Measurements from ENCODE around the gene TRA2A.
"Not testable (repeated sequence)": the region's sequence is repeated elsewhere in the genome, so short reads cannot be mapped to it uniquely, and the experiment has no call there.

The TRA2A gene

DNA sequence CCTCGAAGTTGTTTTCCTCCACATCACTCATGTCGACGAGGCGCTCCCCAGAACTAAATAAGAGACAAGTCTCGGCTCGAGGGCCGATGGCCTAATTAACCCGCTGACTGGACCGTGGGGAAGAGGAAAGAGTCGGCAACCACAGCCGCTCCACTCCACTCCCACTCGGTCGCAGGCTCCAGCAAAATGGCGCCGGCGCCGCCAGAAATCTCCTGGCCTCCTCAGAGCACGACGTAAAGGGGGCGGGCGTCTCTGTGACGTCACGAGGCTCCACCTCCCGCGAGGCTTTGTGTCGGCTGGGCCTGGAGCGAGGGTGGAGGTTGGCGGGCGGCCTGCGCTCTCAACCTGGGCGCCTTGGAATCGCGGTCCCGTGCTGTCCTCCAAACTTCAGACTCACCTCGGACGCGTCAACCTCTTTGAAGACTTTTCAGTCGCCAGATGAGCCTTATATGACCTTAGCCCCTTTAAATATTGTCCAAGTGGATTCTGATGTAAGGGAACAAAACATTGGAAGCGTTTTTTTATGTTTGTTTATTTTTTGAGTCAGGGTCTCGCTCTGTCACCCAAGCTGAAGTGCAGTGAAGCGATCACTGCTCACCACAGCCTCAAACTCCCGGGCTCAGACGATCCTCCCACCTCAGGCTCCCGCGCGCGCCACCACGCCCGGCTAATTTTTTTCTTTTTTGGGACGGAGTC is at the start of gene TRA2A:
TSS of gene TRA2A (minus strand) at position 188 of the 696 bp plus-strand sequence. CDS start at position 31, 157 bp downstream.
- DNase-seq (ENCODE audit: low spot score) = peak; percentile 97

DNA sequence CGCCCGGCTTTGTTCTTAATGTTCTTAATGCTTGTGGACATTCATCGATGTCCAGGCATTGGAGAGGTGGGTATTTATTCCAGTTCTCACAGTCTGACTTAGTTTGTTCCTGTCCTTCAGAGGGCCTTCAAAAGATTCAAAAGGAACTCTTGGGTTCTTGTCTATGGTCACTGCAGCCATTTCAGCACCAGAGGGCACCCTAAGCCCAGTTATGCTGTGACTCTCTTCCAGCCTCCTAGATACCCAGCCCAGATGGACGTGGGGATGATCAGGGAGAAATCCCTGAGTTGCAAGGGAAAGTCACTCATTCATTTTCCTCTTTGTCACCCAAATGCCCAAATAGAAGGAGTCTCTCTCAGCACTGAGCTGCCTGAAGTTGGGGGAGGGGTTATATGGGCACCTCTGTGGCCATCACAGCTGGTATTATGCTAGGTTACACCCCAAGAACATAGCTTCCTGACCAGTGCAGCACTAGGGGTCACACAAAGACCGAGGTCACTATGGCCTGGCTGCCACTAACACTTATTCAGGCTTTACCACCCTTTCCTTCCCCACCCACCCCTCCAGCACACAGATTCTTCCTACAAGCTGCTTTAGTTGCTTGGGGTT is 38.9 kb upstream of the TRA2A start:
- DNase-seq (ENCODE audit: low spot score) = peak; percentile 83

DNA sequence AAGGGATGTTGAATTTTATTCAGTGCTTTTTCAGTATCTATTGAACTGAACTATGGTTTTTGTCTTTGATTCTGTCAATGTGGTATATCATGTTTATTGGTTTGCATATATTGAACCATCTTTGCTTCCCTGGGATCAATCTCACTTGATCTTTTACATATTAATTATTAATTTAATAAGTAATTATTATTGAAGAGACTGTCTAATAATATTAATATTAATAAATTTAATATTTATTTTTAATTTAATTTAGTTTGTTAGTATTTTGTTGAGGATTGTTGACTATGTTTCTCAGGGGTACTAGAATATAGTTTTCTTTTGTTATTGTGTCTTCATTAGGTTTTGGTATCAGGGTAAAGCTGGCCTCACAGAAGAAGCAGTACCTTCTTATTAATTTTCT is 26.5 kb upstream of the TRA2A start:
- DNase-seq (ENCODE audit: low spot score) = no peak

DNA sequence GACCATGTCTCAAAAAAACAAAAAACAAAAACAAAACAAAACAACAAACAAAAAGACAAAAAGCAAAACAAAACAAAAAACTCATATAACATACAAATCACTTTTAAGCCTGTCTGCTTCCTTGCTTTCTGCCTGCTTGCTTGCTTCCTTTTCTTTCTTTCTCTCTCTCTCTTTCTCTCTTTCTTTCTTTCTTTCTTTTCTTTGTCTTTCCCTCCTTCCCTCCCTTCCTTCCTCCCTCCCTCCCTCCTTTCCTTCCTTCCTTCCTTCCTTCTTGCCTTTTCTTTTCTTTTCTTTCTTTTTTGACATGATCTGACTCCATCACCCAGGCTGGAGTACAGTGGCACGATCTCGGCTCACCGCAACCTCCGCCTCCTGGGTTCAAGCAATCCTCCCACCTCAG is 15.9 kb upstream of the TRA2A start:
- DNase-seq (ENCODE audit: low spot score) = no peak

DNA sequence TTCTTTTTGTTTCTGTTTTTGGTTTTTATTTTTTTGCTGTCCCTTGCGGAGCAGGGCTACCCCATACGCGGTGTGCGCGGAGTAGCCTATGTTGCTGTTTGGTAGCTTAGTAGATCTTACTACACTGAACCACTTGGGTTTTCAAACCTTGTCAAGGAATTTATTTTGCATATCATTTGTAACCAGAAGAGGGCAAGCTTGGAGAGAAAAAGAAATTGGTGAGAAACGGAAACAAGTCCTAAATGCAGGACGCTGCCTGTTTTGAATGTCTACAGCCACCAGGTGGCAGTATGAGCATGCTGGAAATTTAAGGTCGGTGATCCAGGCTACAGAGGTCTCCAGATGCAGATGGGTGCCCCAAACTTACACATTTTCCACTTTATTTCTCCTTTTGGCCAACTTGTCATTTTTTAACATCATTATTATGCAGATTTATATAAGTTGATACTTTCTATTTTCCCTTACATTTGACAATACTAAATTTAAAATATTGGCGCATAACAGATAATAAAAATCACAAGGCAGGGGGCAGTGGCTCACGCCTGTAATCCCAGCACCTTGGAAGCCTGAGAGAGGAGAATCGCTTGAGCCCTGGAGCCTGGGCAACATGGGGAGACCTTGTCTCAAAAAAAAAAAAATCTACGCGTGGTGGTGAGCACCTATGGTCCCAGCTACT is 15.3 kb upstream of the TRA2A start:
- peak; percentile 92 for DNase-seq (ENCODE audit: low spot score)

DNA sequence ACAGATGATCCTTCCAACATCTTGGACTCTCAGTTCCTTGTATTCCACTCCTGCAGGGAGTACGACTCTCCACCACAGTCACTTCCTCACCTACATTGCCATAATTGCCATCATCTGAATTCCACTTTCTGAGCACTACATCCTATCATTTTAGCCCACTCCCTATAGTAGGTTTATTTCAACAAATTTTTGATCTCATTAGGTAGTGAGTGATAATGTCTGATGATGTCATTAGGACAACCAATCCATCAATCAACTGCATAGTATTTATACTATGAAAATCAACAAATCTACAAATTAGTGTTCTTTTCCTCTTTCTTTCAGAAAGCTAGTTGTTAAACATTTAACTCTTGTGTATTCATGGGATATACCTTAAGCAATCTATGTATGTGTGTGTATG is 13.7 kb upstream of the TRA2A start:
- no peak for DNase-seq (ENCODE audit: low spot score)

DNA sequence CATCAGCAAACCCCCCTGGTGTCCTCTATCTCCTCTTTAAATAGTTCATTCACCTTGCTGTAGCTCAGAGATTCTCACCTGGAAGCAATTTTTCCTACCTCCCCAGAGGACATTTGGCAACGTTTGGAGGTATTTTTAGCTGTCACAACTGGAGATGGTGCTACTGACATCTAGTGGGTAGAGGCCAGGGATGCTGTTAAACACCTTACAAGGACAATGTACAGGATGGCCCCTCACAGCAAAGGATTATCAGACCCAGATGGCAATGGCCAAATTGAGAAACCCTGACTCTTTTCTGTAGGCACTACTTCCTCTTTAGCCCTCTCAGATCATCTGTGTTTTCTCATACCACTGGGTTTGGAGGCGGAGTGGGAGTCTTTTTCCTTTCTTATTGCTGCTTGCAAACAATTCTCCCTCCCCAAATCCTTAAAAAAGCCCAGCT is 13.2 kb upstream of the TRA2A start:
- no peak for DNase-seq (ENCODE audit: low spot score)

DNA sequence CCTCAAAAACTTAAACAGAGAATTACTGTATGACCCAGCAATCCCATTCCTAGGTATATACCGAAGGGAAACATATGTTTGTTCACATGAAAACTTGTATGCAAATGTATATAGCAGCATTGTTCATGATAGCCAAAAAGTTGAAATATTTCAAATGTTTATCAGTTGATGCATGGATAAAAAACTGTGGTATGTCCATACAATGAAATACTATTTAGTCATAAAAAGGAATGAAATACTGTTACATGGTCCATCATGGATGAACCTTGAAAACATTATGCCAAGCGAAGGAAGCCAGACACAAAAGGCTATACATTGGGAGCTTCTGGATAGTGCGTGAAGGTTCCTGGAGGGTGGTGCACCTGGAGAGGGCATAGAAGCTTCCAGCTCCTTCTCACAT is 11.0 kb upstream of the TRA2A start:
- DNase-seq (ENCODE audit: low spot score) = no peak

DNA sequence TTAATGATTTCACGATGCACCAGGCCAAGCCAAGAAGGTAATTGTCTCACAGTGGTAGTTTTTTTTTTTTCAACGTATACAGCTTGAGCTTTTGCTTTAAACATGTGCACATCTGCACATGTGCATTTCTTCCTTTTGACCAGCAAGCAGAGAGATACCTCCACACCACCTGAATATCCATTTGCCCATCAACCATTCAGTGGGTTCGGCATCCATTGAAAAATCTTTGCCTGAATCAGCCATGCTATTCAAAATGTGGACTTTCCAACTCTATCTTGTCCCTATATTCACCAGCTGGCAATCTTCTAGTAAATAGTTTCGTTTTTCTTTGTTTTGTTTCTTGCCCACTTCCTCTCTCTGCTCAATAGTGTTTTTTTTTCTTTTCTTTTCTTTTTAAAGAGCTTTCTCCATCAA is 7.7 kb upstream of the TRA2A start:
- no peak for DNase-seq (ENCODE audit: low spot score)

DNA sequence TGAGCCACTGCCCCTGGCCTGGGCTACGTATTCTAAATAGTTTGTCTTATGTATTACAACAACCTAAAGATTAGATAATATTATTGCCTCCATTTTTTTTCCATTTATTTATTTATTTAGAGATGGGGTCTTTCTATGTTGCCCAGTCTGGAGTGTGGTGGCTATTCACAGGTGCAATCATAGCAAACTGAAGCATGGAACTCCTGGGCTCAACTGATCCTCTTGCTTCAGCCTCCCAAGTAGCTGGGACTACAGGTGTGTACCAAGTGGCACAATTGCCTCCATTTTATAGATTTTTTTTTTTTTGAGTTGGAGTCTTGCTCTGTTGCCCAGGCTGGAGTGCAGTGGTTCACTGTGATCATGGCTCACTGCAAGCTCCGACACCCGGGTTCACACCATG is 6.5 kb upstream of the TRA2A start:
- DNase-seq (ENCODE audit: low spot score) = no peak

DNA sequence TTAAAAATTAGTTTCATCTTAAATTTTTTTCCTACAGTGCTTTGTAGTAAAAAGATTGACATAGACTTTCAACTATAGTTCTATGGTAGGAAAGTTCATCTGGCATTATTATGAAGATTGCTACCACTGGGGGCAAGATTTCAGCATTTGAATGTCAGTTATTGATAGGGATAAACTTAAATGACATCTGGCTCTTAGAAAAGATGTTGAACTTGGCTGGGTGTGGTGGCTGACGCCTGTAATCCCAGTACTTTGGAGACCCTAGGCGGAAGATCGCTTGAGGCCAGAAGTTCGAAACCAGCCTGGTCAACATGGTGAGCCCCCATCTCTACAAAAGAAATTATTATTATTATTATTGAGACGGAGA is 1.4 kb upstream of the TRA2A start:
- no peak for DNase-seq (ENCODE audit: low spot score)

DNA sequence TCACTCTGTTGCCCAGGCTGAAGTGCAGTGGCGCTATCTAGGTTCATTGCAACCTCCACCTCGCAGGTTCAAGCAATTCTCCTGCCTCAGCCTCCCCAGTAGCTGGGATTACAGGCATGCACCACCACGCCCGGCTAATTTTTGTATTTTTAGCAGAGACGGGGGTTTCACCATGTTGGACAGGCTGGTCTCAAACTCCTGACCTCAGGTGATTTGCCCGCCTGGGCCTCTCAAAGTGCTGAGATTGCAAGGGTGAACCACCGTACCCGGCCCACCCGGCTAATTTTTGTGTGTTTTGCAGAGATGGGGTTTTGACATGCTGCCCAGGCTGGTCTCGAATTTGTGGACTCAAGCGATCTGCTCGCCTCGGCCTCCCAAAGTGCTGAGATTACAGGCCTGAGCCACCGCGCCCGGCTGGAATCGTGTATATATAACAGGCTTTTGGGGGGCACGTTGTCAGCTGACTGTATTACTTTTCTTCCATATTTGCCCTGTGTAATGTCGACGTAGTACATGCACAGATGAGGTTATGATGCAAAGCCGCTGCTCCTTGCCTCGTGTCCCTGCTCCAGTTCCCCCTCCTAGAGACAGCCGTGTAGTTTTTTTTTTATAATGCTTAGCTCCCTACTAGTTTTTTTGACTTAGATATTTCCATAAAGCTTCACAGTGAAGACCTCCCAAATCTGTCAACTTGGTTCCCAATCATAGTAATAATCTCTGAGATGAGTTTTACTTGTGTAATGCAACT is 883 bp upstream of the TRA2A start:
- no peak for DNase-seq (ENCODE audit: low spot score)

DNA sequence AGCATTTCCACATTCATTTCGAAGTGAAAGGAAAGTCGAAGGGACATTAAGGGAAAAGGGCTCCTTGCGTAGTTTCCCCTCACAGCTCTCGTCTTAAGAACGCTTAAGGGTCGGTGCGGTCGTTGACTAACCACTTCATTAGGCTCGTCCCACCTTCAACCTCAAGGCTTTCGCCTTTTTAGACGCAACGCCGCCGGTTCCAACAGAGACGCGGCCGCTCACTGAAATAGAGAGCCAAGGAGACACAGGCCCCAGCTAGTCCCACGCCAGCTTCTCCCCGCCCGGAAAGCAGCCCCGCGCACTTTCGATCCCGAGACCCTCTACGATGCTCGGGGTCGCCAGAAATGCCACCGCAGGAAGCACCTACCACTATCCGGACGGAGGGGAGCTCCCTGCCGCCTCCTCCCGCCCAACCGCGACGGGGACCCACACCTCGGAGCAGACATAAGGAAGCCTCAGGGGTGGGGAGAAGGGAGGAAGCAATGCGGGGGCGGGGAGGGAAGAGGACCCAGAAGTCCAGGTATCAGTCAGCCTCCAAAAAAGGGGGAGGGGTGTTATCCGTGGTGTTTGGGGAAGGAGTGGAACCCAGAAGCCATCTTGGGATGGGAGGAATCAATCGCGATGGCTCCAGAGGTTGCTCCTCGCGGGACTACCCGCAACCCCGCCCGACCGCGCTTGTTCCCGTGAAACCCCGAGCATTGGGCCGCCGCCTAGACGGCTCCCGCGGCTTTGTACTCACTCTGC is 559 bp downstream of the TRA2A start:
- DNase-seq (ENCODE audit: low spot score) = peak; percentile 77

DNA sequence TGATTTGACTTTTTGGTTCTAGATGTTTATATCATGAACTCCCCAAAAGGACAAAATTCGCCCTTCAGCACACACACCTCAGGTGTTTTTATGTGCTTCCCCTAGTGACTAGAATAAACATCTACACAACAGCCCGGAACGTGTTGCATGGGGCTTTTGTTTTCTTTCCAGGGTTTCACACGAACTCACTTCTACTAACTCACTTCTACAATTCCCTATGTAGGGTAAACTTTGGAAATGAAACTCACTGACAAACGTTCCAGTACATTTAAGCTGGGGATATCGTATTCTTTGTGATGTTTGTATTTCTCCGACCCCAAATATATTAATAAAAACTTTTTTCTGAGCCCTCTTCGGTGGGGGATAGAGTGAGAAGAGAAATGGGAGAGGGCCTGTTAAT is 1.4 kb downstream of the TRA2A start:
- peak; percentile 21 for DNase-seq (ENCODE audit: low spot score)

DNA sequence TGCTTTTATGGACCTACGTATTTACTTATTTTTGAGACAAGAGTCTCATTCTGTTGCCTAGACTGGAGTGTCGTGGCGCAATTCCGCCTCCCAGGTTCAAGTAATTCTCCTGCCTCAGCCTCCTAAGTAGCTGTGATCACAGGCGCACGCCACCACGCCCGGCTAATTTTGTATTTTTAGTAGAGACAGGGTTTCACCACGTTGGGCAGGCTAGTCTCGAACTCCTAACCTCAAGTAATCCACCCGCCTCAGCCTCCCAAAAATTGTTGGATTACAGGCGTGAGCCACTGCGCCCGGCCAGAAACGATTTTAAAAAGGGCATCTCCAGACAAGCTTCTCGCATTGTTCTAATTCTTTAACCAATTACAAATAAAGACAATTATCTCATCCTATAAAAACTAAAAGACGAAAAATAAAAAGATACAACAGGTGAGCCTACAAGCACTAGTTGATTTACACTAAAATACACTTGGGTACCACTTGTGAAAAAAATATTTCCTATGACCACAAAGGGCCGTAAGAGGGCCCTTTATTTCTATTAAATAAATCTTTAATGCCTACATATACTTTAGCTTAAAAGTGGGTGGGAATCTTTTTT is 2.4 kb downstream of the TRA2A start:
- DNase-seq (ENCODE audit: low spot score) = no peak

DNA sequence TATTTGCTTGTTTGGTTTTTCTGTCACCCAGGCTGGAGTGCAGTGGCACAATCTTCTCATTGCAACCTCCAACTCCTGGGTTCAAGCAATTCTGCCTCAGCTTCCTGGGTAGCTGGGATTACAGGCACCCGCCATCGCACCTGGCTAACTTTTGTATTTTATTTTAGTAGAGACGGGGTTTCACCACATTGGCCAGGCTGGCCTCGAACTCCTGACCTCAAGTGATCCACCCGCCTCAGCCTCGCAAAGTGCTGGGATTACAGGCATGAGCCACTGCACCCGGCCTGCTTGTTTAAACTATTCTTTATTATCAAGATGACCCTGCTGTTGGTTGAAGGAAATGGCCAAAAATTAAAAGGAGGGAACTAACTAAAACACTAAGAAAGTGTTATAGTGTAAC is 6.2 kb downstream of the TRA2A start:
- not testable (repeated sequence) for DNase-seq (ENCODE audit: low spot score)

DNA sequence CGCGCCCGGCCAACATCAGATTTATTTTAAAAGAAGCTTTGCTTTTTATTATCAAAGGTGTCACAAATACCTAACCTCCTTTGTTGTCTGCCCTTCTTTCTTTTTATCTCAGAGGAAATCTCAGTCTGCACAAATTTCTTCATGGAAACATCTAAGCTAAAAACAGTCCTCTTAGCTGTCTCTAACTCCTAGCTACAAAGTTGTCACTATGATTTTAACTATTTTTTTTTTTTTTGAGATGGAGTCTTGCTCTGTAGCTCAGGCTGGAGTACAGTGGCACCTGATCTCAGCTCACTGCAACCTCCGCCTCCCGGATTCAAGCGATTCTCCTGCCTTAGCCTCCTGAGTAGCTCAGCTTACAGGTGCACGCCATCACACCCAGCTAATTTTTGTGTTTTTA is 7.3 kb downstream of the TRA2A start:
- DNase-seq (ENCODE audit: low spot score) = no peak

DNA sequence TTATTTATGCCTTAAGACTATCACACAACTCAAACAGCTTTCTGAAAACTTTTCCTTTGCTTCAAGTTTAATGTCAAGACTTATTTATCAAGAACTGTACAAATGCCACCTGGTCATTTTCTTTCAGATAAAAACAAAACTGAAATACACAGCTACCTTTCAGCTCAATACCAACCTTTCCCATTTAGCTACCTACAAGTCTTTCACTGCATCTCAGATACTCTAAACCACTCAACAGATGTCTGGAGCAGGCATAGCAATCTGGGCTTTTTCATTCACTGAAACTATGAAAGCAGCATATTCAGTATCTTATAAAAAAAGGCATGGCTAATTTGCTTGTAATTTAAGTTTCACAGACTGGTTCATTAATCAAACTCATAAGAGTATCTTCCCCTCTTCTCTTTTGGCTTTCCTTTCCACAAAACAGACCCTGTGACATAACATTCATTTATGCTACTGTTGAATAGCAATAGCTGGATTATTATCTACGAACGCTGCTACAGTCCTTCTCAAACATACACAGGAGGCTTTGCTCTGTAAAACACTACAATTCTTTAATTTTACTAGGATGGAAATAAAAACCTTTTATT is 8.2 kb downstream of the TRA2A start:
- DNase-seq (ENCODE audit: low spot score) = no peak

DNA sequence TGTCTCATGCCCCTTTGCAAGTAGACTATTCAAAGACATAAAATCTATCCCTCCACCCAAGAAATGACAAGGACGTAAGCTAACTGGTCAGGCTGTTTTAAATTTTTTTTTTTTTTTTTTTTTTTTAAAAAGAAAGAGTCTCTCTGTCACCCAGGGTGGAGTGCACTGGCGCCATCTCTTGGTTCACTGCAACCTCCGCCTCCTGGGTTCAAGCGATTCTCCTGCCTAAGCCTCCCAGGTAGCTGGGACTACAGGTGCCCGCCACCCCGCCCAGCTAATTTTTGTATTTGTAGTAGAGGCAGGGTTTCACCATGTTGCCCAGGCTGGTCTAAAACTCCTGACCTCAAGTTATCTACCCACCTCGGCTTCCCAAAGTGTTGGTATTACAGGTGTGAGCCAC is 11.2 kb downstream of the TRA2A start:
- no peak for DNase-seq (ENCODE audit: low spot score)

DNA sequence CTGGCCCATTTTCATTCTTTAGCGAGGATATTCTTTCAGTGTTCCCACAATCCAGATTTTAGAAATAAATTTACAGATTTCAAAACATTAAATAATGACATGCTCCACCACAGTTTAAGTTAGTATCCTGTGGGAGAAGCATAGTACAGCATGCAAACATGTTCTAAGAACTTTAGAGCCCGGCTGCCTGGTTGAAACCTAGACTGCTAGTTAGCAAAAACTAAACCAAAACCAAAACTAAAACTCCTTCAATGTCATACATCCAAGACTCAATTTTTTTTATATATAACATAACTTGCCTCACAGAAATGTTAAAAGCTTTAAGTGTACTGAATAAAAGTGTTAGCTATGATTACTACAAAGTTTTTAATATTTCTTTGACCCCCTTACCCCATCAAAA is 17.0 kb downstream of the TRA2A start:
- no peak for DNase-seq (ENCODE audit: low spot score)

DNA sequence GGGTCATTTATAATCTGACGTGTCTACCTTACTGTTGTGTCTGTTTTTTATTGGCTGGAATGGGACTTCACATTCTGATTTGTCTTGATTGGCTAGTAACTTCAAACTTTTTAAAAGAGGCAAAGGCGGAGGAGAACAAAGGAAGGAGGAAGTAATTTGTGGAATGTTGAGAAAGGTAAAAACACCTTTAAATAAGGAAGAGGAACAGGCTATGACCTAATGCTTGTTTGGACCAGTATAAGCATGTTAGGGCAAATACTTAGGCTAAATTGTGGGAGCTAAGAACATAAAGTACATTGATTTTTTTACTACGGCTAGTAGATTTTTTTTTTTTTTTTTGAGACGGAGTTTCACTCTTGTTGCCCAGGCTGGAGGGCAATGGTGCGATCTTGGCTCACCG is 18.0 kb downstream of the TRA2A start:
- not testable (repeated sequence) for DNase-seq (ENCODE audit: low spot score)
